ENCODE data around the gene WFDC8. TPM values are rescaled to one million over a fixed set of nuclear protein-coding genes. Genes with fewer than 3 reads are reported as not detected.

Gene WFDC8
- total RNA-seq, 4 donors from 2014 or later, result not detected

DNA sequence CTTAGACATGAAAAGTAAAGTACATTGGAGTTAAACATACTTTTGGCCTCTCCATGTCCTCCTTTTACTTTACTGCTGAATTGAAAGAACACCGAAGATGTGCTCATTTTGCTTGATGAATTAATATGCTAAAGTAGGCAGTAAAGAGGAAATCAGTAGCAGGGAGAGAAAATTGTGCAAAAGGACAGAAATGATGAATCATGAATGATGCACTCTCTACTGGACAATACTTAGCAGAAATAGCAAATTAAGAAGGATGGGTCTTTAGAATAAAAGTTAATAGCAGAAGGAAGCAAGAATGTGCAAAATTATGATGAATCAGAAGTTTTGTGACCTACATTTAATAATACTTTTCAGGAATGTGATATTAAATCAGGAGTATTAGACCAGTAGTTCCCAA, 55.3 kb downstream of the WFDC8 start:
- WGBS, 2 donors (ENCODE audit: low coverage in 1 of 2), result 44 to 72% methylated on average over 1 of the region's 1 CpG
- Histone ChIP-seq H3K4me1 (no peaks in the 10 kb centered on the region), H3K4me3 (no peak overlapping the region), H3K27ac (no peak overlapping the region), H3K36me3 (no peaks in the 10 kb centered on the region), H3K27me3 (peaks cover 23% of the 10 kb centered on the region), H3K9me3 (no peaks in the 10 kb centered on the region)
- no peak for TF ChIP-seq POLR2A (IDR thresholded peaks at IDR 0.05)
- TF ChIP-seq POLR2AphosphoS5 (IDR thresholded peaks at IDR 0.05), result no peak
- TF ChIP-seq, protein P1, sequence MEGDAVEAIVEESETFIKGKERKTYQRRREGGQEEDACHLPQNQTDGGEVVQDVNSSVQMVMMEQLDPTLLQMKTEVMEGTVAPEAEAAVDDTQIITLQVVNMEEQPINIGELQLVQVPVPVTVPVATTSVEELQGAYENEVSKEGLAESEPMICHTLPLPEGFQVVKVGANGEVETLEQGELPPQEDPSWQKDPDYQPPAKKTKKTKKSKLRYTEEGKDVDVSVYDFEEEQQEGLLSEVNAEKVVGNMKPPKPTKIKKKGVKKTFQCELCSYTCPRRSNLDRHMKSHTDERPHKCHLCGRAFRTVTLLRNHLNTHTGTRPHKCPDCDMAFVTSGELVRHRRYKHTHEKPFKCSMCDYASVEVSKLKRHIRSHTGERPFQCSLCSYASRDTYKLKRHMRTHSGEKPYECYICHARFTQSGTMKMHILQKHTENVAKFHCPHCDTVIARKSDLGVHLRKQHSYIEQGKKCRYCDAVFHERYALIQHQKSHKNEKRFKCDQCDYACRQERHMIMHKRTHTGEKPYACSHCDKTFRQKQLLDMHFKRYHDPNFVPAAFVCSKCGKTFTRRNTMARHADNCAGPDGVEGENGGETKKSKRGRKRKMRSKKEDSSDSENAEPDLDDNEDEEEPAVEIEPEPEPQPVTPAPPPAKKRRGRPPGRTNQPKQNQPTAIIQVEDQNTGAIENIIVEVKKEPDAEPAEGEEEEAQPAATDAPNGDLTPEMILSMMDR (IDR thresholded peaks at IDR 0.05), result no peak
- no peak for TF ChIP-seq EP300 (IDR thresholded peaks at IDR 0.05)
- no peak for ATAC-seq

DNA sequence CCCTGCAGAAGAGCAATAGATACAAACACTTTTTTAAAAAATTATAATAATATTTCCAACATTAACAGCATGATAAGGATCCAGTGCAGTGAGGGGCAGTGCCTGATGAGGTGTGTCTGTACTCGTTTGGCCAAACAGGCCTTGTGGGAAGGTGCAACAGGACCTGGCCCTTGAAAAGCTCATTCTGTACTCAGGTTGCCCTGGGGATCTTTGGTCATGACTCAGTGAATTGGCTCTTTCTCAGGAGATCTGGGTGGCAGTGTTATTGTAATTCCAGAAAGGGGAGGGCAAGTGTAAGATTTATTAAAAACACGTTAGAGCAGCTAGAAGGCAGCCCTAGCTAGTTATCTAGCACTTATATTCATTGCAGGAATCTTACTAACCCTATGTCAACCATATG, 60.8 kb downstream of the WFDC8 start:
- TF ChIP-seq, protein P1 (IDR thresholded peaks at IDR 0.05), result no peak
- TF ChIP-seq POLR2A (IDR thresholded peaks at IDR 0.05), result no peak
- H3K27ac ChIP-seq, result no peak overlapping the region
- 23 to 43% methylated on average over 2 of the region's 2 CpGs for WGBS, 2 donors (ENCODE audit: low coverage in 1 of 2)
- no peaks in the 10 kb centered on the region for H3K9me3 ChIP-seq
- no peak for ATAC-seq
- H3K4me1 ChIP-seq, result no peaks in the 10 kb centered on the region
- H3K27me3 ChIP-seq, result peaks cover 9% of the 10 kb centered on the region
- H3K36me3 ChIP-seq, result no peaks in the 10 kb centered on the region
- no peak overlapping the region for H3K4me3 ChIP-seq

DNA sequence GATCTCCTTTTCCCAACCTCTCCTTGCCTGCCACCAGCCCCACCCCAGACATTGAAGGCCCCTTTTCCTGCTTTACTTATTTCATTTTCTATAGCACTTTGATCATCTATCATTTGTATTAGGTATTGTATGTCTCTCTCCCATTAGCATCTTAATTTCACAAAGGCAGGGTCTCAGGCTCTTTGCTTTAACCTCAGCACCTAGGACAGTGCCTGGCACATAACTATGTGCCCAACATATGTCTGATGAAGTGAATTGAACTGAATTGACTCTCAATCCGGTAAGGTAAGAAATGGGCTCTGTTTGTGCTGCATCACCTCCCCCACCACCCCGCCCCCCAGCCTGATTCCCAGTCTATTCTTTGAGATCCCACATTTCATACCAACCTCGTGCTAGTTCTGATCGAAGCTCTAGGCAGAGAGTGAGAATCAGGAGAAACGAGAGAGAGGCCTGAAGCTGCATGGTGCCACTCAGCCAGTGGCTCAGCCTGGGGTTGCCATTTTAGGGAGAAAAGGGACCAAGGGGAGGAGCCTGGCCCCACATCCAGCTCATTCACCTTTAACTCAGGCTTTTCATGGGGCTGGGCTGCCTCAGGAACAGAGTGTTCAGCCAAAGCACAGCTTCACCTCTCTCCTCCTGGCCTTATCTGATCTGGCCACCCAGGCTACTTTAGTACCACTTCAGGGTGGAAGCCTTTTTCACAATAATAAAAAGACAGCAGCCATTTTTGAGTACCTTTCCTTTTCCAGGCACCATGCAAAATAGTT, 63.8 kb downstream of the WFDC8 start, which contains the start of gene SPINT3:
TSS of gene SPINT3 (minus strand) at position 476 of the 767 bp plus-strand sequence. CDS start at position 462, 14 bp downstream.
- Histone ChIP-seq H3K4me3 (no peak within 1 kb of the TSS), H3K27me3 (peaks cover 12% of the 10 kb centered on the region)
- no peak for ATAC-seq

DNA sequence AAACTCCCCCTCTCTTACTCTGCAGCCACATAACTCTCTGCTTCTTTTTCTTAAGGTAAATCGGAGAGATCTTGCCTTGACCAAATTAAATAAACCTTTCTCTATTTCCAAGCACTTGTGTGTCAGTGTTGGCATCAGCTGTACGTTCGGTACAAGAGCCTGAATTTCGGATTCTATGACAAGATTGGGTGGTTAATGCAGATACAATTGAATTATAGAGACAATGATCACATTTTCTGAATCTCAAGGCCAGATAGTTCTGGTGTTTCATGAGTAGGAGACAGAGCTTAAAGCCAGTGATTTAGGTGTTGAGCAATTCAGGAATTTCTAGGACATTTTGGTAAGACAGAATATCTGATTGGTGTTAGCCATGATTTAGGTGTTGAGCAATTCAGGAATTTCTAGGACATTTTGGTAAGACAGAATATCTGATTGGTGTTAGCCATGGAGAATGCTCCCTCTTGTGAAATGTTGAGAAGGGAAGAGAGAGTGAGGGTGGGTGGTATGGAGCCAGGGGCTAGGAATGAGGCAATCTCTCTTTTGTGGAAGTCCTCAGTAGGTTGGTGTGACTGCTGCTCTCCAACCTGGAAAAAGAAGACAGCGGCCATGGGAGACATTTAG, 68.7 kb downstream of the WFDC8 start:
- Histone ChIP-seq H3K27ac (no peak overlapping the region), H3K27me3 (peaks cover 12% of the 10 kb centered on the region), H3K9me3 (no peaks in the 10 kb centered on the region), H3K4me1 (no peaks in the 10 kb centered on the region), H3K4me3 (no peak overlapping the region), H3K36me3 (no peaks in the 10 kb centered on the region)
- 52% methylated on average over 5 of the region's 5 CpGs for whole genome bisulfite sequencing, 2 donors (ENCODE audit: low coverage in 1 of 2)
- ATAC-seq, result no peak
- TF ChIP-seq, protein P1 (IDR thresholded peaks at IDR 0.05), result no peak
- no peak for TF ChIP-seq EP300 (IDR thresholded peaks at IDR 0.05)
- TF ChIP-seq POLR2AphosphoS5 (IDR thresholded peaks at IDR 0.05), result no peak
- no peak for TF ChIP-seq POLR2A (IDR thresholded peaks at IDR 0.05)

More for the DNA sequence above, 63.8 kb downstream of the WFDC8 start, which contains the start of gene SPINT3:
- Histone ChIP-seq H3K4me1 (no peaks in the 10 kb centered on the region), H3K9me3 (no peaks in the 10 kb centered on the region), H3K27ac (no peak within 1 kb of the TSS), H3K36me3 (no peaks in the 10 kb centered on the region)
- no peak for TF ChIP-seq POLR2A (IDR thresholded peaks at IDR 0.05)
- TF ChIP-seq POLR2AphosphoS5 (IDR thresholded peaks at IDR 0.05), result no peak
- no peak for TF ChIP-seq EP300 (IDR thresholded peaks at IDR 0.05)
- TF ChIP-seq, protein P1 (IDR thresholded peaks at IDR 0.05), result no peak
- 47% methylated on average over 2 of the region's 5 CpGs; no CpG with 5 or more reads in 1 of the 2 donors for WGBS, 2 donors (ENCODE audit: low coverage in 1 of 2)

All from gastroesophageal sphincter (tissue), 4 donors.